WTC11 (cell line): ENCODE results near the gene KANK4.

Experiments
- AR ChIP-seq: fragments of 250-450 bp; sonication (Bioruptor Pico); IDR thresholded peaks from 2 replicates; pipeline ENCODE4 v1.9.0; 2021; ENCODE audit warnings: mild to moderate bottlenecking
- CTCF ChIP-seq: fragments of 200-600 bp; IDR thresholded peaks from 2 replicates; pipeline ENCODE4 v1.8.0; 2022; ENCODE audit warnings: antibody characterized with exemption
- MAX ChIP-seq: sonication (generic); formaldehyde crosslinking; IDR thresholded peaks from 2 replicates; pipeline ENCODE4 v1.8.0; 2022; ENCODE audit warnings: mild to moderate bottlenecking, missing genetic modification reagents
- SP1 ChIP-seq: sonication (generic); formaldehyde crosslinking; conservative IDR thresholded peaks from 2 replicates; pipeline ENCODE4 v1.8.1; 2022; ENCODE audit warnings: missing genetic modification reagents
- USF1 ChIP-seq: sonication (generic); formaldehyde crosslinking; IDR thresholded peaks from 2 replicates; pipeline ENCODE4 v1.8.0; 2022; ENCODE audit warnings: mild to moderate bottlenecking, missing genetic modification reagents
- ZNF121 ChIP-seq: sonication (generic); formaldehyde crosslinking; IDR thresholded peaks from 2 replicates; pipeline ENCODE4 v1.8.0; 2023; ENCODE audit warnings: missing genetic modification reagents

- TF ChIP-seq ZNF121 (CRISPR knock-in tag): no peak
- TF ChIP-seq SP1 (CRISPR knock-in tag): no peak
- TF ChIP-seq AR: no peak
- TF ChIP-seq CTCF: no peak
- TF ChIP-seq MAX: no peak
- no peak for TF ChIP-seq USF1 (CRISPR knock-in tag)
Measured at GRCh38 chr1:62260688-62261087, 58.5 kb downstream of the KANK4 start.
